ENCODE data around the gene HGFAC.

The HGFAC gene

GRCh38 chr4:3416821-3417221 is 24.9 kb upstream of the HGFAC start:
- Histone ChIP-seq H3K36me3 (ENCODE audit: control insufficient read depth, insufficient read depth, low read length) (no peaks in the 10 kb centered on the region), H3K79me2 (no peaks in the 10 kb centered on the region), H3K4me1 (no peaks in the 10 kb centered on the region), H2AFZ (no peak overlapping the region), H3K9me3 (ENCODE audit: control insufficient read depth, low read length) (no peaks in the 10 kb centered on the region), H3K4me3 (ENCODE audit: low read depth, low read length) (no peak overlapping the region), H3K4me2 (ENCODE audit: low read length) (no peak overlapping the region), H3K9ac (no peak overlapping the region), H3K27ac (no peak overlapping the region), H3K27me3 (ENCODE audit: control insufficient read depth, insufficient read depth, low read length) (no peaks in the 10 kb centered on the region)
- no peak for TF ChIP-seq CTCF (IDR thresholded peaks at IDR 0.05)

- Histone ChIP-seq H3K79me2 (no peaks in the 10 kb centered on the region), H3K4me1 (no peaks in the 10 kb centered on the region), H3K4me3 (ENCODE audit: low read depth, low read length) (no peak overlapping the region), H3K4me2 (ENCODE audit: low read length) (no peak overlapping the region), H3K27me3 (ENCODE audit: control insufficient read depth, insufficient read depth, low read length) (no peaks in the 10 kb centered on the region), H3K27ac (no peak overlapping the region), H3K9ac (no peak overlapping the region), H2AFZ (no peak overlapping the region), H3K9me3 (ENCODE audit: control insufficient read depth, low read length) (no peaks in the 10 kb centered on the region), H3K36me3 (ENCODE audit: control insufficient read depth, insufficient read depth, low read length) (no peaks in the 10 kb centered on the region)
- TF ChIP-seq CTCF (IDR thresholded peaks at IDR 0.05) = no peak
These were observed 24.3 kb upstream of the HGFAC start for GRCh38 chr4:3417448-3417847.

- Histone ChIP-seq H3K27me3 (ENCODE audit: control insufficient read depth, insufficient read depth, low read length) (no peaks in the 10 kb centered on the region), H3K9ac (no peak overlapping the region), H3K79me2 (no peaks in the 10 kb centered on the region), H3K4me3 (ENCODE audit: low read depth, low read length) (no peak overlapping the region), H3K4me2 (ENCODE audit: low read length) (no peak overlapping the region), H3K4me1 (no peaks in the 10 kb centered on the region), H3K36me3 (ENCODE audit: control insufficient read depth, insufficient read depth, low read length) (no peaks in the 10 kb centered on the region), H3K27ac (no peak overlapping the region), H2AFZ (no peak overlapping the region), H3K9me3 (ENCODE audit: control insufficient read depth, low read length) (no peaks in the 10 kb centered on the region)
- no peak for TF ChIP-seq CTCF (IDR thresholded peaks at IDR 0.05)
These were observed 23.6 kb upstream of the HGFAC start for GRCh38 chr4:3418029-3418762.

- H2AFZ ChIP-seq = no peak overlapping the region
- H3K9ac ChIP-seq = no peak overlapping the region
- no peaks in the 10 kb centered on the region for H3K79me2 ChIP-seq
- H3K4me1 ChIP-seq = no peaks in the 10 kb centered on the region
- H3K27ac ChIP-seq = no peak overlapping the region
- no peaks in the 10 kb centered on the region for H3K27me3 ChIP-seq (ENCODE audit: control insufficient read depth, insufficient read depth, low read length)
- H3K4me3 ChIP-seq (ENCODE audit: low read depth, low read length) = no peak overlapping the region
- H3K9me3 ChIP-seq (ENCODE audit: control insufficient read depth, low read length) = no peaks in the 10 kb centered on the region
- no peaks in the 10 kb centered on the region for H3K36me3 ChIP-seq (ENCODE audit: control insufficient read depth, insufficient read depth, low read length)
- TF ChIP-seq CTCF (IDR thresholded peaks at IDR 0.05) = no peak
- no peak overlapping the region for H3K4me2 ChIP-seq (ENCODE audit: low read length)
These were observed 21.7 kb upstream of the HGFAC start for GRCh38 chr4:3419836-3420605.

Data from parathyroid adenoma (tissue), 2 donors.